ENCODE results near the gene PEX10.
A peak's percentile ranks its signal among the peaks of the same experiment; 100 is the strongest.

The PEX10 gene

GRCh38 chr1:2386636-2387611 lies 25.4 kb downstream of the PEX10 start:
- no peak for DNase-seq (ENCODE audit: low read depth)

GRCh38 chr1:2385606-2386280 lies 26.6 kb downstream of the PEX10 start:
- no peak for DNase-seq (ENCODE audit: low read depth)

DNA sequence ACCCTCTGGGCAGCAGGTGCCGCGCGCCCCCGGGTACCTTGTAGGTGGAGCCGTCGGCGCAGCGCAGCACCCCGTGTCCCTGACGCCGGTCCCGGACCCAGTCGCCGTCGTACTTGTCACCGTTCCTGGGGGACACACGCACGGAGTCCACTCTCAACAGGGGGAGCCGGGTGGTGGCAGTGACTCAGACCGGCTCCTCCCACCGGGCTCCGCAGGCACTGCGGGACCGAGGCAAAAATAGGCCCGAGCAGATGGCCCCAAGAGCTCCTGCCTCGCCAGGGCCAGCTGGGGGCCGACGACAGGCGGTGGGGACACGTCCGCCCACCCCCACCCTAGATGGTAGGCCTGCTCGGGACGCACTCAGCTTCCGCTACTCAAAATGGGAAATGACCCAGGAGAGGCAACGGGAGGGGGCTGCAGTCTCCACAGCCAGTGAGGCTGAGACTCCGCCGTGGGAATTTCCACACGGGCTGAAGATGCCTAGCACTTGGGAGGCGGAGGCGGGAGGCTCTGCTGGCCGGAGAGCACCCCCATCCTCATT lies 27.4 kb downstream of the PEX10 start:
- DNase-seq (ENCODE audit: low read depth) = no peak

GRCh38 chr1:2384130-2384860 lies 28.1 kb downstream of the PEX10 start:
- no peak for DNase-seq (ENCODE audit: low read depth)

DNA sequence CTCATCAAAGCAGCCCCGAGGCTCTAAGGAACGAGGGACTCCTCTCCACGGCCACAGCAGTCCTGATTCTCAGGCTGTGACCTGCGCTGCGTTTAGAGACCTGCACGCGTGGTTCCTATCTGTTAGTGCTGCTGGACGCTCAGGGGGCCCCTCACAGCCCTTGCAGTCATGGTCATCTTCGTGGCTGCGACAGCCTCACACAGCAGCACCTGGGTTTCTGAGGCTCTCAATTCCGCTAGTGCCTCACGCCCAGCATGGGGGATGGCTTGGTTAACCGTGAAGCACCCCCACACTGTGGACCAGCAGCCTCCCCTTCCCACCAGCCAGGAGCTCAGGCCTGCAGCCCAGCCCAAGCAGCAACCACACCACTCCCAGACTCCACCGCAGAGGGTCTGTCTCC lies 28.8 kb downstream of the PEX10 start:
- no peak for DNase-seq (ENCODE audit: low read depth)

GRCh38 chr1:2382621-2383361 lies 29.6 kb downstream of the PEX10 start:
- no peak for DNase-seq (ENCODE audit: low read depth)

DNA sequence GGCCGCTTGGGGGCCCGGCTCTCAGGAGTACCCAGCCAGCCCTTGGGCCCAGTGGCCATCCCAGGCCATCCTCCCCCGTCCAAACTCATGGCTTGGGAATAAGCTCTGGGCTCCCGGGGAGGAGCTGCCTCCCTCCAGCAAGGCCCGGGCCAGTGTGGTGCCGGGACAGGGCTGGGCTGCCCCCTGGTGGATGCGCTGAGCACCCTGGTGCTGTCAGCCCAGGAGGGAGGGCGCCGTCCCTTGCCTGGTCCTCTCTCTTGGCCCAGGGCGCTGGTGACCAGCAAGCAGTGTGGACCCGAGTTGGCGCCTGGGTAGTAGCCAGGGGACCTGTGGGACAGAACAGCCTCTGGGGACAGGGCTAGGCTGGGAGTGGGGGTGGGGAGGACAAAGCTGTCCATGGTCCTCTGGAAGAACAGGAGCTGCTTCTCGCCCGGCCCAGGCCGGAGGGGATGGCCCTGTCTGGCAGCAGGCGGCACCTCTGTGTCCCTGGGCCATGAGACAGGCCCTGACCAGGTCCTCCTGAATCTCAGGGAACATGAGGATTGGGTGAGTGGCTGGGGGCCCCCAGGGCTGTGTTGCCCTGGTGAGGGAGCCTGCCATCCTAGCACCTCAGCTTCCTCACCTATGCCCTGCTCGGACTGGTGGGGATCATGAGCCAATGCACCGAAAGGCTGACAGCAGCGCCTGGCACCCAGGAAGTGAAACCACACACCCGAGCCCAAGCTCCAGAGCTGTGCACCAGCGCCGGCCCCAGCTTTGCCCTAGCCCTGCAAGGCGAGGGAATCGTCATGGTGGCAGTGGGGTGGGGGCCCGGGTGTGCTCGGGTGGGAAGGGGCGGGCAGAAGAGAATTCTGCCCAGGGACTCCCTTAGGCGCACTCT lies 30.4 kb downstream of the PEX10 start:
- peak; percentile 19 for DNase-seq (ENCODE audit: low read depth)

GRCh38 chr1:2380816-2381591 lies 31.4 kb downstream of the PEX10 start:
- DNase-seq (ENCODE audit: low read depth) = no peak

DNA sequence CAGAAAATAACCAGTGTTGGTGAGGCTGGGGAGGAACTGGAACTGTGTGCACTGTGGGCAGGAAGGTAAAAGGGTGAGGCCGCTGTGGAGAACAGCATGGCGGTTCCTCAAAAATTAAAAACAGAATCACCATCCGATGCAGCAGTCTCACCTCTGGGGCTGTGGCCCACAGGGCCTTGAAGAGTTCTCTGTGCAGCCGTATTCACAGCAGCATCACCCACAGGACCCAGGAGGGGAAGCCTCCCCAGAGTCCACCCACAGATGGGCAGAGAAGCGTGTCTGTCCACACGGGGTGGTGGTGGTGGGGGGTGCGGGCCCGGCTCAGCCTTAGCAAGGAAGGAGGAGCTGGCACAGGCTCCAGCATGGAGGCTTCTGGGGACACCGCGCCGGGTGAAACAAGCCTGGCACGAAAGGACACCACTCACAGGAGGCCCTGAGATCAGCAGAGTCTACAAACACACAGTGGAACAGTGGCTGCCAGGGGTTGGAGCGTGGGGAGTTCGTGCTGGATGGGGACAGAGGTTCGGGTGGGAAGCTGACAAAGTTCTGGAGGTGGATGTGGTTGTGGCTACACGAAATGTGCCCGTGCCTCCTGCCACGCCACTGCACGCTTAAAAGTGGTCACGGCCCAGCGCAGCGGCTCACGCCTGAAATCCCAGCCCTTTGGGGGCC lies 32.5 kb downstream of the PEX10 start:
- no peak for DNase-seq (ENCODE audit: low read depth)

GRCh38 chr1:2378956-2379732 lies 33.2 kb downstream of the PEX10 start:
- no peak for DNase-seq (ENCODE audit: low read depth)

- no peak for DNase-seq (ENCODE audit: low read depth)
These were observed 33.9 kb downstream of the PEX10 start for GRCh38 chr1:2378441-2378851.

- no peak for DNase-seq (ENCODE audit: low read depth)
These were observed 34.5 kb downstream of the PEX10 start for GRCh38 chr1:2377751-2378440.

- no peak for DNase-seq (ENCODE audit: low read depth)
These were observed 35.3 kb downstream of the PEX10 start for GRCh38 chr1:2376931-2377672.

GRCh38 chr1:2376261-2376741 lies 36.1 kb downstream of the PEX10 start:
- DNase-seq (ENCODE audit: low read depth) = no peak

DNA sequence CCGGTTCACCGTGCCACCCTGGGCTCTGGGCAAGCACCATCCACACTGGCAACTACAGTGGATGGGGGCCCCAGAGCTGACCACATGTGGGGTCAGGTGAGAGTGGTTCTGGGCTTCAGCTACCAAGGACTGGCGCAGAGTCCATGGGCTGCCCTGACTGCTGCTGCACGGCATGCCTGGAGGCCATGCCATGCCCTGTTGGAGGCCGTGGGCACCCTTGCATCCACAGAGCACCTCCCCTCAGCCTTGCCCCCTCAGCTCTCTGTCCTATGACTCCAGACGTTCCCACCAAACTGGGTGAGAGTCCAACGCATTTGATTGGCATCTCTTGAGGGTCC lies 36.5 kb downstream of the PEX10 start:
- no peak for DNase-seq (ENCODE audit: low read depth)

GRCh38 chr1:2375246-2375922 lies 37.0 kb downstream of the PEX10 start:
- DNase-seq (ENCODE audit: low read depth) = no peak

Data from HS-5 (cell line).